Activated effector memory CD4-positive, alpha-beta T cell treated with anti-CD3 and anti-CD28 coated beads, Interleukin-2, amount 50 U/mL, for 16 hours (primary cell): Measurements from ENCODE around the gene BGN.

Source experiments
- DNase-seq: peaks from one replicate; pipeline ENCODE4 v3.0.0-alpha.2; 2020

Gene BGN

GRCh38 chrX:153462291-153462690 is 32.5 kb upstream of the BGN start:
- DNase-seq = no peak

GRCh38 chrX:153463031-153463430 is 31.7 kb upstream of the BGN start:
- no peak for DNase-seq

GRCh38 chrX:153463556-153463955 is 31.2 kb upstream of the BGN start:
- no peak for DNase-seq

- DNase-seq = no peak
Measured at GRCh38 chrX:153464116-153464515, 30.7 kb upstream of the BGN start.

- no peak for DNase-seq
Measured at GRCh38 chrX:153465691-153466380, 28.9 kb upstream of the BGN start.

GRCh38 chrX:153468008-153468580 is 26.7 kb upstream of the BGN start:
- DNase-seq = no peak

GRCh38 chrX:153469811-153470410 is 24.9 kb upstream of the BGN start:
- no peak for DNase-seq

- peak; percentile 94 for DNase-seq
Measured at GRCh38 chrX:153470411-153471363, 24.1 kb upstream of the BGN start, which contains the start of gene HAUS7. HAUS7 (minus strand) TSS chrX:153470576; CDS start chrX:153470557, 19 bp downstream.

GRCh38 chrX:153471663-153472280 is 23.0 kb upstream of the BGN start:
- DNase-seq = no peak

- DNase-seq = no peak
Measured at GRCh38 chrX:153473126-153473525, 21.7 kb upstream of the BGN start.

- no peak for DNase-seq
Measured at GRCh38 chrX:153474266-153474665, 20.5 kb upstream of the BGN start.

GRCh38 chrX:153474718-153475117 is 20.1 kb upstream of the BGN start:
- peak; percentile 79 for DNase-seq

GRCh38 chrX:153475271-153475670 is 19.5 kb upstream of the BGN start:
- no peak for DNase-seq

GRCh38 chrX:153475751-153476281 is 19.0 kb upstream of the BGN start:
- no peak for DNase-seq

GRCh38 chrX:153476666-153477363 is 18.0 kb upstream of the BGN start:
- DNase-seq = no peak

GRCh38 chrX:153477364-153477857 is 17.4 kb upstream of the BGN start:
- DNase-seq = no peak

- DNase-seq = no peak
Measured at GRCh38 chrX:153477901-153478300, 16.9 kb upstream of the BGN start.

GRCh38 chrX:153478746-153479145 is 16.0 kb upstream of the BGN start:
- no peak for DNase-seq

GRCh38 chrX:153481043-153481442 is 13.7 kb upstream of the BGN start:
- no peak for DNase-seq

- no peak for DNase-seq
Measured at GRCh38 chrX:153482376-153483015, 12.3 kb upstream of the BGN start.
